SU-DHL-6 (cell line): Measurements from ENCODE around the gene GABRR1.

Experiments used
- EZH2phosphoT487 ChIP-seq: fragments of 200-600 bp; sonication (generic), shearing (Covaris generic); conservative IDR thresholded peaks from 2 replicates; pipeline ENCODE4 v1.6.1; 2018; ENCODE audit warnings: mild to moderate bottlenecking, antibody characterized with exemption, low read length, moderate library complexity, mixed read lengths
- TF ChIP-seq, protein P1 (sequence below): fragments of 200-600 bp; sonication (generic); IDR thresholded peaks from one replicate; pipeline ENCODE4 v1.5.1; 2017; ENCODE audit warnings: antibody characterized with exemption, mild to moderate bottlenecking, low read length, moderate library complexity; ENCODE audit not compliant: insufficient read depth, poor library complexity, severe bottlenecking

DNA sequence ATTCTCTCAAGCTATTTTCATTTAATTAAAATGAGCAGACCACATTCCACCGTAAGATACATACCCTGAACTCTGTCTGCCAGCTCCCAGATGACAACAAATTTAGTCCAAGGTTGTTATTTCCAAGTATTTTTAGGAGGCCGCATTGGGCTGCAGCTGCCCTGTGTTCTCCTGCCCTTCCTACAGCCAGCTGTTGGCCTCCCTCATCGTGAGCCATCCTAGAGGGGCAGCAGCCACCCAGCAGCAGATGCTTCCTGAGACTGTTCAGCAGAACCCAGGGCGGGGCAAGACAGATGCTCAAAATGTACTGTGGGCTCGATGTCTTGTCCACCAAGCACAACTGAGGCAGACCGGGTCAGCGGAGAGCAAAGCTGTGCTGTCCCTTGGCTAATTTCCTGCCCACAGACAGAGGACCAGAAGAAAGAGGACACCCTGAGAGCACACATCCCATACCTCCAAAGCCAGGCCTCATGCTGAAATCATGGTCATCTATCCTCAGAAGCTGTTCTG, 16.4 kb downstream of the GABRR1 start:
- TF ChIP-seq, protein P1, sequence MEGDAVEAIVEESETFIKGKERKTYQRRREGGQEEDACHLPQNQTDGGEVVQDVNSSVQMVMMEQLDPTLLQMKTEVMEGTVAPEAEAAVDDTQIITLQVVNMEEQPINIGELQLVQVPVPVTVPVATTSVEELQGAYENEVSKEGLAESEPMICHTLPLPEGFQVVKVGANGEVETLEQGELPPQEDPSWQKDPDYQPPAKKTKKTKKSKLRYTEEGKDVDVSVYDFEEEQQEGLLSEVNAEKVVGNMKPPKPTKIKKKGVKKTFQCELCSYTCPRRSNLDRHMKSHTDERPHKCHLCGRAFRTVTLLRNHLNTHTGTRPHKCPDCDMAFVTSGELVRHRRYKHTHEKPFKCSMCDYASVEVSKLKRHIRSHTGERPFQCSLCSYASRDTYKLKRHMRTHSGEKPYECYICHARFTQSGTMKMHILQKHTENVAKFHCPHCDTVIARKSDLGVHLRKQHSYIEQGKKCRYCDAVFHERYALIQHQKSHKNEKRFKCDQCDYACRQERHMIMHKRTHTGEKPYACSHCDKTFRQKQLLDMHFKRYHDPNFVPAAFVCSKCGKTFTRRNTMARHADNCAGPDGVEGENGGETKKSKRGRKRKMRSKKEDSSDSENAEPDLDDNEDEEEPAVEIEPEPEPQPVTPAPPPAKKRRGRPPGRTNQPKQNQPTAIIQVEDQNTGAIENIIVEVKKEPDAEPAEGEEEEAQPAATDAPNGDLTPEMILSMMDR = no peak
- TF ChIP-seq EZH2phosphoT487 = no peak
